HL-60 (cell line): ENCODE results near the gene LST1.

Source experiments
- DNase-seq, 2 experiments: peaks; one replicate each; pipeline ENCODE4 v3.0.0-alpha.2; 2010 to 2020; ENCODE audit warnings: low read depth in 1 of 2, low spot score in 1 of 2
- H3K27ac ChIP-seq: fragments of 250-450 bp; sonication (Bioruptor Pico); replicated peaks from 2 replicates; pipeline ENCODE4 v1.5.1; 2020; ENCODE audit warnings: mild to moderate bottlenecking, moderate library complexity
- H3K27me3 ChIP-seq: fragments of 250-450 bp; sonication (Bioruptor Pico); 2 replicates; pipeline ENCODE4 v1.5.1; 2021; ENCODE audit warnings: mild to moderate bottlenecking, moderate library complexity; ENCODE audit not compliant: insufficient read depth, poor library complexity, severe bottlenecking
- H3K4me3 ChIP-seq: replicated peaks from 2 replicates; pipeline ENCODE4 v1.5.1; 2011; ENCODE audit warnings: mild to moderate bottlenecking, control low read depth, low read length; ENCODE audit not compliant: insufficient read depth
- GABPA ChIP-seq: IDR thresholded peaks from 2 replicates; pipeline ENCODE4 v1.6.1; 2012; ENCODE audit warnings: low read depth
- POLR2AphosphoS5 ChIP-seq: IDR thresholded peaks from 2 replicates; pipeline ENCODE4 v1.6.1; 2012; ENCODE audit warnings: low read depth
- SPI1 ChIP-seq: IDR thresholded peaks from 2 replicates; pipeline ENCODE4 v1.6.1; 2012; ENCODE audit warnings: low read depth, mild to moderate bottlenecking, borderline replicate concordance
- TF ChIP-seq, protein P1 (sequence below): IDR thresholded peaks from one replicate; pipeline ENCODE4 v1.5.1; 2011; ENCODE audit warnings: low read length, control low read depth, inconsistent platforms; ENCODE audit not compliant: insufficient read depth
- TF ChIP-seq, protein P2 (sequence below): IDR thresholded peaks from 2 replicates; pipeline ENCODE4 v1.6.1; 2012; ENCODE audit warnings: low read depth; ENCODE audit not compliant: insufficient replicate concordance

LST1 gene

DNA sequence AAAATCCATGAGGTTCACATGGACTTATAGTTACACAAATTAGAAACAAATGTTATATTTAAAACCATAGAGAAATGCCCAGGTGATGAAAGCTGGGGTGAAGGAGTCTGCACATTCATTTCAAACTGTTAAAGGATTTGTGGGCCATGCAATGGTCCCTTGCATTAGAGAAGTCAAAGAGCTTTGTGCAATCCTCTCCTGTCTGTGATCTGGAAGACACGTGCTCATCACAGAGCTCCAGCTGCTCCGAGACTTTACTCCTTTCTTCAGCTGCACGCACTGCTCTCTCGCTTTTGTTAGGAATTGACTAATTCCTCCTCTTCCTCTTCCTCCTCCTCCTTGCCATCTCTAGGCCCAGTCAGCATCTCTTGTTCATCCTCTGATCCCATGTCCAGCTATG lies 24.9 kb downstream of the LST1 start:
- peak; percentile 74 to 89 for DNase-seq
- H3K27me3 ChIP-seq: no peaks in the 10 kb centered on the region
- TF ChIP-seq, protein P1, sequence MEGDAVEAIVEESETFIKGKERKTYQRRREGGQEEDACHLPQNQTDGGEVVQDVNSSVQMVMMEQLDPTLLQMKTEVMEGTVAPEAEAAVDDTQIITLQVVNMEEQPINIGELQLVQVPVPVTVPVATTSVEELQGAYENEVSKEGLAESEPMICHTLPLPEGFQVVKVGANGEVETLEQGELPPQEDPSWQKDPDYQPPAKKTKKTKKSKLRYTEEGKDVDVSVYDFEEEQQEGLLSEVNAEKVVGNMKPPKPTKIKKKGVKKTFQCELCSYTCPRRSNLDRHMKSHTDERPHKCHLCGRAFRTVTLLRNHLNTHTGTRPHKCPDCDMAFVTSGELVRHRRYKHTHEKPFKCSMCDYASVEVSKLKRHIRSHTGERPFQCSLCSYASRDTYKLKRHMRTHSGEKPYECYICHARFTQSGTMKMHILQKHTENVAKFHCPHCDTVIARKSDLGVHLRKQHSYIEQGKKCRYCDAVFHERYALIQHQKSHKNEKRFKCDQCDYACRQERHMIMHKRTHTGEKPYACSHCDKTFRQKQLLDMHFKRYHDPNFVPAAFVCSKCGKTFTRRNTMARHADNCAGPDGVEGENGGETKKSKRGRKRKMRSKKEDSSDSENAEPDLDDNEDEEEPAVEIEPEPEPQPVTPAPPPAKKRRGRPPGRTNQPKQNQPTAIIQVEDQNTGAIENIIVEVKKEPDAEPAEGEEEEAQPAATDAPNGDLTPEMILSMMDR: no peak
- TF ChIP-seq POLR2AphosphoS5 (peak; percentile 49; the same call in 1 of the 2 replicates), SPI1 (peak; percentile 21; the same call in 1 of the 2 replicates)
- TF ChIP-seq, protein P2, sequence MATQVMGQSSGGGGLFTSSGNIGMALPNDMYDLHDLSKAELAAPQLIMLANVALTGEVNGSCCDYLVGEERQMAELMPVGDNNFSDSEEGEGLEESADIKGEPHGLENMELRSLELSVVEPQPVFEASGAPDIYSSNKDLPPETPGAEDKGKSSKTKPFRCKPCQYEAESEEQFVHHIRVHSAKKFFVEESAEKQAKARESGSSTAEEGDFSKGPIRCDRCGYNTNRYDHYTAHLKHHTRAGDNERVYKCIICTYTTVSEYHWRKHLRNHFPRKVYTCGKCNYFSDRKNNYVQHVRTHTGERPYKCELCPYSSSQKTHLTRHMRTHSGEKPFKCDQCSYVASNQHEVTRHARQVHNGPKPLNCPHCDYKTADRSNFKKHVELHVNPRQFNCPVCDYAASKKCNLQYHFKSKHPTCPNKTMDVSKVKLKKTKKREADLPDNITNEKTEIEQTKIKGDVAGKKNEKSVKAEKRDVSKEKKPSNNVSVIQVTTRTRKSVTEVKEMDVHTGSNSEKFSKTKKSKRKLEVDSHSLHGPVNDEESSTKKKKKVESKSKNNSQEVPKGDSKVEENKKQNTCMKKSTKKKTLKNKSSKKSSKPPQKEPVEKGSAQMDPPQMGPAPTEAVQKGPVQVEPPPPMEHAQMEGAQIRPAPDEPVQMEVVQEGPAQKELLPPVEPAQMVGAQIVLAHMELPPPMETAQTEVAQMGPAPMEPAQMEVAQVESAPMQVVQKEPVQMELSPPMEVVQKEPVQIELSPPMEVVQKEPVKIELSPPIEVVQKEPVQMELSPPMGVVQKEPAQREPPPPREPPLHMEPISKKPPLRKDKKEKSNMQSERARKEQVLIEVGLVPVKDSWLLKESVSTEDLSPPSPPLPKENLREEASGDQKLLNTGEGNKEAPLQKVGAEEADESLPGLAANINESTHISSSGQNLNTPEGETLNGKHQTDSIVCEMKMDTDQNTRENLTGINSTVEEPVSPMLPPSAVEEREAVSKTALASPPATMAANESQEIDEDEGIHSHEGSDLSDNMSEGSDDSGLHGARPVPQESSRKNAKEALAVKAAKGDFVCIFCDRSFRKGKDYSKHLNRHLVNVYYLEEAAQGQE: no peak
- no peak overlapping the region for H3K4me3 ChIP-seq
- H3K27ac ChIP-seq: no peak overlapping the region

DNA sequence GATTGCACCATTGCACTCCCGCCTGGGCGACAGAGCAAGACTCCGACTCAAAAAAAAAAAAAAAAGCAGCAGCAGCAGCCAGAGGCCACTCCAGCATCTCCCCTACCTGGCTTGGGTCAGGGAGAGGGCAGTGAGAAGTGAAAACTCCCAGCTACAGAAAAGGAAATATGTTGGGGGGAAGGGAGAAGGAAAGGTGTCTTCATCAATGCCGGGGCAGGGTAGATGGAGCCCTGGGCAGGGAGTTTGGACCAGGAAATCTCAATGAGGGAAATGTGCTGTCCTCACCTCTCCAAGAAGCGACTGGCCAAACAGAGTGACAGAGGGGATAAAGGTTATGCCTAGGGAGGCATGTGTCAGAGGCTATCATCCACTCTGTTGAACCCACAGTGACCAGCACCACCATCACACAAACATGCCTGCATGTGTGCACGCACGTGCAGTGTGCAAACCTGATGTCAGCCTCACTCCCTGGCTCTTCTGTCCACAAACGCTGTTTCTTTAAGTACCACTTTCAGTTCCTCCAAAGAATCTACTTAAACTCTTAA lies 28.1 kb downstream of the LST1 start:
- TF ChIP-seq GABPA: no peak
- TF ChIP-seq, protein P1: no peak
- TF ChIP-seq, protein P2: no peak
- no peak for TF ChIP-seq POLR2AphosphoS5
- no peak for TF ChIP-seq SPI1
- peak in 1 of 2 experiments; percentile 75 for DNase-seq
- Histone ChIP-seq H3K4me3 (peak overlapping the region; percentile 8; the same call in 1 of the 2 replicates), H3K27ac (peak overlapping the region; percentile 92), H3K27me3 (no peaks in the 10 kb centered on the region)

DNA sequence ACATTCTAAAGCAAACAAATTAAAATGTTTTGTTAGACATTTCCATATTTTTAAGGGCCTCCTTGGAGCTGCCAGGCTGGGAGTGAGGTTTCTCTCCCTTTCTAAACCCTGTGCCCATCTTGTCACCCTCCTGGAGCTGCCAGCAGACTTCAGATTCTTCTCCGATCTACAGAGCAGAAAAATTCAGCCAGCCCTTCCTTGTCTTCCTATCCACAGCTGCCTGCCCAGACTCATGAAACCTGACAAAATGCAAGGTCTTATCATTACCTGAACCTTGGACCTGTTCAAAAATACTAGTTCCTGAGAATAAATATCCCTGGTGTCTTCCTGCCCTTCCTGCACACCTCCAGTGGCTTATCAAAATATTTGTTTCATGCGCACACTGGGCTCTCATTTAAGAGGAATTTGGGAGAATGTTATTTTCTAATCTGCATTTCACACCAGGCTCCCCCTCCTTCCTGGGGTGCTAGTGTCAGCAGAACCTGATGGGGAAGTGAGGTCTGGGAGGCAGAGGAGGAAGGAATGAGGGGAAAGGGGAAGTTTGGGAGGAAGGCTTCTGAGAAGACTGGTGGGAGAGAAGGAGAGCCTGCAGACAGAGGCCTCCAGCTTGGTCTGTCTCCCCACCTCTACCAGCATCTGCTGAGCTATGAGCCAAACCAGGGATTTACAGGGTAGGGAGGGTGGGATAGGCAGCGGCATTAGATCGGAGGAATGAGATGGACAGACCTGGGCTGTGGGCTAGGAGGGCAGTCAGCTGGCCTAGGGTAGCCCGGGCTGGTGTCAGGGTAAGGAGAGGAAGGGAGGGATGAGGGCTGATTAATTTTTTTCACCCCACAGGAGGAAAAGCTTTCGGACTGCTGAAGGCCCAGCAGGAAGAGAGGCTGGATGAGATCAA lies 28.9 kb downstream of the LST1 start, which contains the start of gene AIF1:
Gene AIF1, plus strand, starts transcription at position 551 of the 895 bp plus-strand sequence. Its CDS starts 96 bp downstream, at position 647.
- TF ChIP-seq, protein P1: no peak
- TF ChIP-seq POLR2AphosphoS5 (0 out of 2 replicates have a peak, but pooled peaks have one; percentile 43), GABPA (no peak), SPI1 (peak; percentile 95)
- TF ChIP-seq, protein P2: no peak
- H3K27ac ChIP-seq: peak within 1 kb of the TSS; percentile 92
- peak within 1 kb of the TSS; percentile 54 for H3K4me3 ChIP-seq
- no peaks in the 10 kb centered on the region for H3K27me3 ChIP-seq
- peak in 1 of 2 experiments; percentile 82 for DNase-seq
